ENCODE data around the gene DVL3.

- TF ChIP-seq, protein P1, sequence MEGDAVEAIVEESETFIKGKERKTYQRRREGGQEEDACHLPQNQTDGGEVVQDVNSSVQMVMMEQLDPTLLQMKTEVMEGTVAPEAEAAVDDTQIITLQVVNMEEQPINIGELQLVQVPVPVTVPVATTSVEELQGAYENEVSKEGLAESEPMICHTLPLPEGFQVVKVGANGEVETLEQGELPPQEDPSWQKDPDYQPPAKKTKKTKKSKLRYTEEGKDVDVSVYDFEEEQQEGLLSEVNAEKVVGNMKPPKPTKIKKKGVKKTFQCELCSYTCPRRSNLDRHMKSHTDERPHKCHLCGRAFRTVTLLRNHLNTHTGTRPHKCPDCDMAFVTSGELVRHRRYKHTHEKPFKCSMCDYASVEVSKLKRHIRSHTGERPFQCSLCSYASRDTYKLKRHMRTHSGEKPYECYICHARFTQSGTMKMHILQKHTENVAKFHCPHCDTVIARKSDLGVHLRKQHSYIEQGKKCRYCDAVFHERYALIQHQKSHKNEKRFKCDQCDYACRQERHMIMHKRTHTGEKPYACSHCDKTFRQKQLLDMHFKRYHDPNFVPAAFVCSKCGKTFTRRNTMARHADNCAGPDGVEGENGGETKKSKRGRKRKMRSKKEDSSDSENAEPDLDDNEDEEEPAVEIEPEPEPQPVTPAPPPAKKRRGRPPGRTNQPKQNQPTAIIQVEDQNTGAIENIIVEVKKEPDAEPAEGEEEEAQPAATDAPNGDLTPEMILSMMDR (IDR thresholded peaks at IDR 0.05; ENCODE audit: poor library complexity): no peak
- TF ChIP-seq EZH2phosphoT487 (IDR thresholded peaks at IDR 0.05; ENCODE audit: low read depth, severe bottlenecking, unreplicated experiment): no peak
- no peak for TF ChIP-seq EZH2 (IDR thresholded peaks at IDR 0.05; ENCODE audit: borderline replicate concordance)
Observed at GRCh38 chr3:184192889-184193288, 37.7 kb downstream of the DVL3 start.

Measured in hepatocyte (in vitro differentiated cells).